Measurements from ENCODE around the gene PDCD6IP. TPM values are rescaled to one million over a fixed set of nuclear protein-coding genes. Genes with fewer than 3 reads are reported as not detected.
"Not testable (repeated sequence)": the region's sequence is repeated elsewhere in the genome, so short reads cannot be mapped to it uniquely, and the experiment has no call there.

PDCD6IP gene
- total RNA-seq, 1 donor, result 152 TPM

DNA sequence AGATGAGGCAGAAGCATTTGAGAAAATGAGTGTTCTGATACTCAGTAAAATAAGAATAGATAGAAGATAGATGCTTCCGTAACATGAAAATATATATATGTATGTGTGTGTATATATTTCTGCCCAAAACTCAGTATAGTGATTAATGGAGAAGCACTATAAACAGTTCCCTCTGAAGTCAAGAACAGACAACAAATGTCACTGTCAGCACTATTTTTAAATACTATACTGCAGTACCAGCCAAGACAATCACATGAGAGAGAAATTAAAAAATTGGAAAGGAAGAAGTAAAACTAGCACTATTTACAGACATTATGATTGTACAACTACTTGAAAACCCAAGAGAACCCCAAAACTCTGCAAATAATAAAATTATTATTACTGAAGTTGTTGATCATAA, 59.3 kb downstream of the PDCD6IP start:
- H3K27me3 ChIP-seq (ENCODE audit: insufficient read depth, low read length); H3K4me1 ChIP-seq (ENCODE audit: insufficient read depth, low read length); H3K4me3 ChIP-seq (ENCODE audit: low read length); H3K9me3 ChIP-seq (ENCODE audit: low read depth, low read length): not testable (repeated sequence)

- H3K9me3 ChIP-seq (ENCODE audit: low read depth, low read length), result no peaks in the 10 kb centered on the region
- no peaks in the 10 kb centered on the region for H3K4me1 ChIP-seq (ENCODE audit: insufficient read depth, low read length)
- no peaks in the 10 kb centered on the region for H3K27me3 ChIP-seq (ENCODE audit: insufficient read depth, low read length)
- H3K4me3 ChIP-seq (ENCODE audit: low read length), result no peak overlapping the region
Measured at GRCh38 chr3:33858131-33858530, 59.7 kb downstream of the PDCD6IP start.

DNA sequence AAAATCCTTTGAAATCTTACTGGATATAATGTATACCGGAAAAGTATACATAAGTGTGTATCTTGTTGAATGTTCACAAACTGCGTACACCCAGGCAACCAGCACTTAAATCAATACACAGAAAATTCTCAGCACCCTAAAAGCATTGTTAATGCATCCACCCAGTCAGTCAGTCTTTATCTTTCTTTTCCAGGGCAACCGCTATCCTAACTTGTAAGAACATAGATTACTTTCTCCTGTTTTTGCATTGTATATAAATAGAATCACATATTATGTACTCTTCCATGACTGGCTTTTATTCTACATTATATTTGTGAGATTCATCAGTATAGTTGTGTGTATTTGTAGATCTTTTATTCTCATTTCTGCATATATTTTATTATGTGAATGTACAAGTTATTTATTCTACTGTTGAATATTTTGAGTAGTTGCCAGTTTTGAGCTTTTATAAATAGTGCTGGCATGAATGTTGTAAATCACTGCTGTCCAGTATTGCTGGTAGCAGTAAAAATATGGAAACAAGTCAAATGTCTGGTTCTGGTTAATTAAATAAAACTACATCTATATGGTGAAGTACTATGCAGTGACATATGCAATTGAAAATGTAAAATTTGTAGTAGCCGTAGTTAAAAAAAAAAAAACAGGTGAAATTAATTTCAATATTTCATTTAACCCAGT, 62.1 kb downstream of the PDCD6IP start:
- Histone ChIP-seq H3K4me1 (ENCODE audit: insufficient read depth, low read length) (no peaks in the 10 kb centered on the region), H3K9me3 (ENCODE audit: low read depth, low read length) (no peaks in the 10 kb centered on the region), H3K27me3 (ENCODE audit: insufficient read depth, low read length) (no peaks in the 10 kb centered on the region), H3K4me3 (ENCODE audit: low read length) (no peak overlapping the region)

DNA sequence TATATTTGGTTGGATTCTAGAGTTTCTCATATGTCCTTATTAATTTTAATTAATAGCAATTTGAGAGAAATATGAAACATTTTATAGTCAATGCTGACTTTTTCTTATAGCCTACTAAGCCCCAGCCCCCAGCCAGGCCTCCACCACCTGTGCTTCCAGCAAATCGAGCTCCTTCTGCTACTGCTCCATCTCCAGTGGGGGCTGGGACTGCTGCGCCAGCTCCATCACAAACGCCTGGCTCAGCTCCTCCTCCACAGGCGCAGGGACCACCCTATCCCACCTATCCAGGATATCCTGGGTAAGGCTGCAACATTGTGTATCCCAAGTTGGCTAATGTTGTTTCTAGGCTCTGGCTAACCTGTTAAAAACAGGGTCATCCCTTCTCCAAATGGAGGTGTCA, 66.7 kb downstream of the PDCD6IP start:
- H3K27me3 ChIP-seq (ENCODE audit: insufficient read depth, low read length), result no peaks in the 10 kb centered on the region

DNA sequence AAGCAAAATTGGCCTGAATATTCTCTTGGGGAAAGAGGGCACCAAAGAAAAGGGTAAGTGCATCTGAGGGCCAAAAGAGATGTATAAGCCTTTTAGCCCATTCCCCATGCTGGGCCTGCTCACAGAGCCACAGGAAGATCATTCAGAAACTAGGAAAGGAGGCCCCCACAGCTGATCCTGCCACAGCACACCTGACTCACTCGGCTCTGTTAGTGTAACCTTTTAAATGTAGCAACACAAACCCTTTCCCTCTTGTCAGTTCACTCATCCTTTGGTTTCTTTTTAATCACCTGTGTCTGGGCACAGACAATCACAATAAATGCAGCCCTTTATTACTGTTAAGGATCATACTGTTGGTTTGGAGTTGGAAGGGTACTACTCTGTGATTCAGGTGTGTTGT, 69.9 kb downstream of the PDCD6IP start:
- H3K4me3 ChIP-seq (ENCODE audit: low read length), result no peak overlapping the region
- no peaks in the 10 kb centered on the region for H3K27me3 ChIP-seq (ENCODE audit: insufficient read depth, low read length)
- no peaks in the 10 kb centered on the region for H3K4me1 ChIP-seq (ENCODE audit: insufficient read depth, low read length)
- H3K9me3 ChIP-seq (ENCODE audit: low read depth, low read length), result no peaks in the 10 kb centered on the region

More for the DNA sequence above, 66.7 kb downstream of the PDCD6IP start:
- H3K4me1 ChIP-seq (ENCODE audit: insufficient read depth, low read length), result no peaks in the 10 kb centered on the region
- no peaks in the 10 kb centered on the region for H3K9me3 ChIP-seq (ENCODE audit: low read depth, low read length)
- H3K4me3 ChIP-seq (ENCODE audit: low read length), result no peak overlapping the region

DNA sequence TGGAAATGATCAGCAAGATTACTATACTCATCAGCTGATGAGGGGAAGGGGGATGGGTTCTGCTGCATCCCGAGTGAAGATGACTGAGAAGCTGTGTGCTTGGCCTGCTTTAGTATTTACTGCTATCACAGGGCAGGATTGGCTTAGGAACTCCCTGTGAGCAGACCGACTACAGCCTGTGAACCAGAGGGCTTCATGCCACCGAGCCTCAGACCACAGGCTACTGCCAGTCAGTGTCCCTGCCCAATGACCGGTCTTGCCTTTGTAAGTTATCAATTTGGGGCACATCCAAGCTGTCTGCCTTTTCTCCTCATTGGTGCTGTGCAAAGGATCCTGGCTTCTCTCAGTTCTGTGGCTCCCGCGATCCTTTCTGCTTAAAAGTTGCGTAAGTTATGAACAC, 71.5 kb downstream of the PDCD6IP start:
- no peaks in the 10 kb centered on the region for H3K27me3 ChIP-seq (ENCODE audit: insufficient read depth, low read length)
- H3K4me1 ChIP-seq (ENCODE audit: insufficient read depth, low read length), result no peaks in the 10 kb centered on the region
- H3K4me3 ChIP-seq (ENCODE audit: low read length), result no peak overlapping the region
- no peaks in the 10 kb centered on the region for H3K9me3 ChIP-seq (ENCODE audit: low read depth, low read length)

DNA sequence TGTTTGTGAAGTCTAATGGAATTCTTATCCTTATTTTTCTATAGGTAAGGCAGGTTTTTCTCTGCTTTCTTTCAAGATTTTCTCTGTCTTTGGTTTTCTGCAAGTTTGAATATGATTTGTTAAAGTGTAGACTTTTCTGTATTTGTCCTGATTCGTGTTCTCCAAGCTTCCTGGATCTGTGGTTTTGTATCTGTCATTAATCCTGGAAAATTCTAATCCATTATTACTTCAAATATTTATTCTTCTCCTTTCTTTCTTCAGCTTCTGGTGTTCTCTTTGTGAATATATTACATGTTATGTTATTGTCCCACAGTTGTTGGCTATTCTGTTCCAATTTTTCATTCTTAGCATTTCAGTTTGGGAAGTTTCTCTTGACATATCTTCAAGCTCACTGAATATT, 76.4 kb downstream of the PDCD6IP start:
- H3K4me3 ChIP-seq (ENCODE audit: low read length), result no peak overlapping the region

DNA sequence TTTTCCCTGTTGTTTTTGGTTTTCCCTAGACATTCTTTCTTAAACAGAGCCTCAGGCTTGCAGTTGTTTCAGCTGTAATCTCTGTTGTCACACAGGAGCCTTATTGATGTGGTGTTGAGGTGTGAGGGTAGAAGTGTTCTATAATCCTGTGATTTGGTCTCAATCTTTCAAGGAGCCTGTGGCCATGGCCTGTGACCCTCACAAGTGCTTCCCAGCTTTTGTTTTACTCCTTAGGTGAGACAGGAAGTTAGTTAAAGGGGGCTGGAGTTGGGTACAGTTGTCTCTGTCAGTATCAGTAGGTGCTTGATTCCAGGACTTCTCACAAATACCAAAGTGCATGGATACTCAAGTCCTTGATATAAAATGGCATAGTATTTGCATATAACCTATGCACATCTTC, 77.2 kb downstream of the PDCD6IP start:
- Histone ChIP-seq H3K4me1 (ENCODE audit: insufficient read depth, low read length) (no peaks in the 10 kb centered on the region), H3K4me3 (ENCODE audit: low read length) (no peak overlapping the region), H3K9me3 (ENCODE audit: low read depth, low read length) (no peaks in the 10 kb centered on the region), H3K27me3 (ENCODE audit: insufficient read depth, low read length) (no peaks in the 10 kb centered on the region)

More for the DNA sequence above, 76.4 kb downstream of the PDCD6IP start:
- H3K4me1 ChIP-seq (ENCODE audit: insufficient read depth, low read length), result no peaks in the 10 kb centered on the region
- no peaks in the 10 kb centered on the region for H3K27me3 ChIP-seq (ENCODE audit: insufficient read depth, low read length)
- H3K9me3 ChIP-seq (ENCODE audit: low read depth, low read length), result no peaks in the 10 kb centered on the region

- Histone ChIP-seq H3K27me3 (ENCODE audit: insufficient read depth, low read length) (no peaks in the 10 kb centered on the region), H3K9me3 (ENCODE audit: low read depth, low read length) (no peaks in the 10 kb centered on the region)
Measured at GRCh38 chr3:33877187-33877586, 78.8 kb downstream of the PDCD6IP start.

DNA sequence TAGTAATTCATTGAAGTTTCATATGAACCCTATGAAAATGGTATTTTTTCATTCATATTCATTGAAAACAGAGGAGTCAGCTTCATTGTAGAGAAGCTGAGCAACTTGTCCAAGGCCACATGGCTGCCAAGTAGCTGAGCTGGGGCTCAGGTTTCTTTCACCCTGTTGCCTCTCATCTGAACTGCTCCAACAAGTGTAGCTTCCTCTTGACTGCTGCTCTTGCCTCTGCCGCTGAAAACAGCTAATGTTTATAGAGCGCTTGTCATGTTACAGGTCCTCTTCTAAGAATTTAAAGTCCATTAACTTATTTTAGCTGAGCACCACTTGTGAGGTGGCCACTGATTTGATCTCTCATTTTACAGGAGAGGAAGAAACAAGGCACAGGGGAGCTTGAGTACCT, 81.1 kb downstream of the PDCD6IP start:
- H3K27me3 ChIP-seq (ENCODE audit: insufficient read depth, low read length), result no peaks in the 10 kb centered on the region
- H3K4me3 ChIP-seq (ENCODE audit: low read length), result no peak overlapping the region
- no peaks in the 10 kb centered on the region for H3K9me3 ChIP-seq (ENCODE audit: low read depth, low read length)
- no peaks in the 10 kb centered on the region for H3K4me1 ChIP-seq (ENCODE audit: insufficient read depth, low read length)

More at GRCh38 chr3:33877187-33877586, 78.8 kb downstream of the PDCD6IP start:
- no peaks in the 10 kb centered on the region for H3K4me1 ChIP-seq (ENCODE audit: insufficient read depth, low read length)
- no peak overlapping the region for H3K4me3 ChIP-seq (ENCODE audit: low read length)

DNA sequence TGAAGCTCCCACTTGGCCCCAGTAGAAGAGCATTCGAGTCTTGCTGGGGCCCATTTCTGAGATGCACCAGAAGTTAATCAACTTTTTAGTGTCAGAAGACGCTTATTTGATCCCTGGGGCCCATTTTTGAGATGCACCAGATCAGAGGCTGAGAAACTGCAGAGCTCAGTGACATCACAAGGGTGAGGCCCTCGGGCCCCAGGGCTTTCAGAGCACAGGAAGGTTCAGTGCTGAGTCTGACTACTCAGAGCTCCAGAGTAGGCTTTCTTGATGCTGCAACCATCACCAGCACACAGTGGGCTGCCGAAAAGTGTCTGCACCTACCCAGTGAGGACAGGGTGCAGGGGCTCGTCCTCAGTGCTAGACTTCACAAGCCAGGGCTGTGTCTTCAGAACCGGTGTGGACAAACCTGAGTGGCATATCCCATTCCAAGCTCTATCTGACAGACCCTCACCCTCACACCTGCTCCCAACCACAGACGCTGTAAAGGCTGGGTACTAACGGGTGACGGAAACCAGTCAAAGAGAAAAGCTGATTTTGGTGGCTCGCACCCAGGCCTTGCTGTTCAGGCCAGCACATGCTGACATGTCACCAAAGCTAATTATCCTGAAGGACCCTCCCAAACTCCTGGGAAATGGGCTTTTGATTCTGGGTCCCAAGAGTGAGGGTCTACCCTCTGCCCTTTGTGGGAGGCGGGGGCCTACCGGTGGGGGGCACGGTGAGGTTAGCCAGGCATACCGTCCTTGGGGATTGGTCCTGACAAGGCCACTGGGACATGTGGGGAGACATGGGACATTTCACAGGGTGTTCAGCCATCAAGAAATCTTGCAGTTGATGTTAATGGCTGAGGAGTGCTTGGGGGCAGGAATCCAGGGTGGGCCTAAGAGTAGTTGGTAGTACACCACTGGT, 83.0 kb downstream of the PDCD6IP start:
- Histone ChIP-seq H3K4me3 (ENCODE audit: low read length) (no peak overlapping the region), H3K4me1 (ENCODE audit: insufficient read depth, low read length) (no peaks in the 10 kb centered on the region), H3K9me3 (ENCODE audit: low read depth, low read length) (no peaks in the 10 kb centered on the region), H3K27me3 (ENCODE audit: insufficient read depth, low read length) (no peaks in the 10 kb centered on the region)

GRCh38 chr3:33882296-33882695, 83.9 kb downstream of the PDCD6IP start:
- Histone ChIP-seq H3K4me3 (ENCODE audit: low read length) (no peak overlapping the region), H3K27me3 (ENCODE audit: insufficient read depth, low read length) (no peaks in the 10 kb centered on the region), H3K9me3 (ENCODE audit: low read depth, low read length) (no peaks in the 10 kb centered on the region), H3K4me1 (ENCODE audit: insufficient read depth, low read length) (no peaks in the 10 kb centered on the region)

- H3K4me1 ChIP-seq (ENCODE audit: insufficient read depth, low read length), result no peaks in the 10 kb centered on the region
- H3K4me3 ChIP-seq (ENCODE audit: low read length), result no peak overlapping the region
- no peaks in the 10 kb centered on the region for H3K27me3 ChIP-seq (ENCODE audit: insufficient read depth, low read length)
- no peaks in the 10 kb centered on the region for H3K9me3 ChIP-seq (ENCODE audit: low read depth, low read length)
Measured at GRCh38 chr3:33883538-33883950, 85.1 kb downstream of the PDCD6IP start.

GRCh38 chr3:33883951-33884561, 85.6 kb downstream of the PDCD6IP start:
- Histone ChIP-seq H3K27me3 (ENCODE audit: insufficient read depth, low read length) (no peaks in the 10 kb centered on the region), H3K4me3 (ENCODE audit: low read length) (no peak overlapping the region), H3K9me3 (ENCODE audit: low read depth, low read length) (no peaks in the 10 kb centered on the region), H3K4me1 (ENCODE audit: insufficient read depth, low read length) (no peaks in the 10 kb centered on the region)

DNA sequence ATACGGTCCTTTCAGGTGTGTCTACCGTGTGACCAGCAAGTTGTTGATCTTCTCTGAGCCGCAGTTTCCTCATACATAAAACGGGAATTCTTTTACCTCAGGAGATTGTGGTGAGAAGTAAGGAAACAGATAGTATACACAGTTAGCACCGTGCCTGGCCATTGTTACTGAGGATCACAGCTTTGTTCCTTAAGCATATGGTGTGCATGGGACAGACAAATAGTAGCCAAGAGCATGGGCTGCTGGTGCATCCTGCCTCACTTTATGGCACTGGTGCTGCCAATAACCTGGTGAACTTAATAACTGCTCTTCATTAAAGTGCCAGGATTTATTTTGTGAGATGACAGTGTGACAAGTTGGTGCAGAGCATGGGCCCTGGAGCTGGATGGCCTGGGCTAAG, 86.3 kb downstream of the PDCD6IP start:
- H3K27me3 ChIP-seq (ENCODE audit: insufficient read depth, low read length), result no peaks in the 10 kb centered on the region
- H3K4me3 ChIP-seq (ENCODE audit: low read length), result no peak overlapping the region
- H3K9me3 ChIP-seq (ENCODE audit: low read depth, low read length), result no peaks in the 10 kb centered on the region
- no peaks in the 10 kb centered on the region for H3K4me1 ChIP-seq (ENCODE audit: insufficient read depth, low read length)
